Measurements from ENCODE around the gene UPF3B. TPM values are rescaled to one million over a fixed set of nuclear protein-coding genes. Genes with fewer than 3 reads are reported as not detected.
A peak's percentile ranks its signal among the peaks of the same experiment; 100 is the strongest.

UPF3B gene
- total and polyA plus RNA-seq, 10 of the 15 experiments (the other 5 are each of a cell fraction or from before 2014, with no cell fraction given): 5.7 to 35.3 (median 22.1) TPM

- TF ChIP-seq REST (IDR thresholded peaks at IDR 0.05; ENCODE audit: low read depth, low read length): no peak
- TF ChIP-seq WRNIP1 (IDR thresholded peaks at IDR 0.05; ENCODE audit: borderline replicate concordance, low read depth, low read length): no peak
- TF ChIP-seq HDAC6 (IDR thresholded peaks at IDR 0.05; ENCODE audit: unreplicated experiment): no peak
- 0 out of 2 replicates have a peak, but pooled peaks have one; percentile 46 for TF ChIP-seq TCF12 (IDR thresholded peaks at IDR 0.05; ENCODE audit: low read depth, low read length)
- TF ChIP-seq ZBED1 (IDR thresholded peaks at IDR 0.05; ENCODE audit: borderline replicate concordance): 0 out of 2 replicates have a peak, but pooled peaks have one; percentile 26
- TF ChIP-seq BRCA1 (IDR thresholded peaks at IDR 0.05; ENCODE audit: low read depth, low read length): no peak
- no peak for TF ChIP-seq KDM1A (IDR thresholded peaks at IDR 0.05; ENCODE audit: borderline replicate concordance)
- no peak for TF ChIP-seq ZNF592 (IDR thresholded peaks at IDR 0.05)
- no peak for TF ChIP-seq SMARCA5 (IDR thresholded peaks at IDR 0.05)
- TF ChIP-seq SUPT20H (IDR thresholded peaks at IDR 0.05; ENCODE audit: borderline replicate concordance, control insufficient read depth, low read depth, low read length): no peak
- TF ChIP-seq HCFC1 (IDR thresholded peaks at IDR 0.05; ENCODE audit: low read length): no peak
- no peak for TF ChIP-seq E2F4 (IDR thresholded peaks at IDR 0.05; ENCODE audit: low read depth, low read length)
- TF ChIP-seq CBFB (IDR thresholded peaks at IDR 0.05; ENCODE audit: low read depth): 0 out of 2 replicates have a peak, but pooled peaks have one; percentile 37
- TF ChIP-seq IKZF1 (conservative IDR thresholded peaks at IDR 0.05): 0 out of 2 replicates have a peak, but pooled peaks have one; percentile 19
Observed at GRCh38 chrX:119880076-119880475, 27.3 kb upstream of the UPF3B start (continued).
